GM15510 (cell line): ENCODE results near the gene TFEB.

Experiments
- POLR2A ChIP-seq: IDR thresholded peaks from 3 replicates; pipeline ENCODE4 v1.6.1; 2011; ENCODE audit warnings: borderline replicate concordance; ENCODE audit not compliant: insufficient read length; ENCODE audit errors: extremely low read depth

TFEB gene

DNA sequence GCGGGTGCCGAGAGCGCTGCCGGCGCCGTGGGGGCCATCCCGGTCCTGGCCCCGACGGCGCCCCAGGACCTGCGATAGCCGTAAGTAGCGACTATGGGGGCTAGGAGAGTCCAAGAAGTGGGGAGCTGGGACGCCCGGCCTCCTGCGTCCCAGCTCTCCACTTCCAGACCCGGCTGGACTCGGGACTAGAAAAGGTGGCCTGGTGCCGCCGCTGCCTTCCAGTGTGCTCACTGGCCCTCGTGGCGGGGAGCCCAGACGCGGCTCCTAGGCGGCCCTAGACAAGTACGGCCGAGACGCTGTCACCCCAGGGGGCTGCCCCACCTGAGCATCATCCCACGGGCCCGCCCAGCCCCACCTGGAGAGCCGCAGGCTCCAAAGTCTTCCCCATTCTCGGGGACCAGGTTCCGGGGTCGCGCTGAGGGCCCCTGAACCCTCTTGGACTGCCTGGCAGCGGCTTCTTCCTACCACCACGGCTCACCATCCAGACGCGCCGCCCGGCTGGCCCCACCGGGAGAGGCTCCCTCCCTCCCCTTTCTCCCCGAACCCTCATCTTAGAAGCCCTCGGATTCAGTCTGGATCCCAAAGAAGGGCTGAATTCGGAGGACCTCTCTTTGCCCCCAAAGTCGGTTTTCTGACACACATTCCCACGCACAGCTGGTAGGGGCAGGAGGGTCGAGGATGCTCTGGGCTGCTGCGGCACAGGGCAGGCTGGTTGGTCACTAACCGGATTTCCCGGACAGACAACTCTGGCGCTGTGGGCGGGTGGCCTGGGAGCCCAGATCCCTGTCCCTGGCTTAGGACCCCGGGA, 98.0 kb downstream of the TFEB start:
- no peak for TF ChIP-seq POLR2A

DNA sequence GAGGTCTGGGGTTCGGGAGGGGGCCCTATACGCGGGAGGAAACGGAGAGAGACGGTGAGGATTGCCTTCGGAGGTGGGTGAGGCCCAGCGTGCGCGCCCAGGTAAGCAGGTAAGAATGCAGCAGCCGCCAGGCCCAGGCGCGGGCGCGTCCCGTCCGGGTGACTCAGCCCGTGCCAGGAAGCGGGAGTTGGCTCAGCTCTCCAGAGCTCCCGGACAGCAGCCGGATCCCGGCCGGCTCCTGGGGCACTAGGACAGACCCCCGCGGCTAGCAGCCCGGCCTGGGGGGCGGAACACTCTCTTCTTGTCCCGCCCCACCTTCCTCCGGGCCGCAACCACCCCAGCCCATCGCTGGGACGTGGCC, 98.6 kb downstream of the TFEB start:
- no peak for TF ChIP-seq POLR2A

DNA sequence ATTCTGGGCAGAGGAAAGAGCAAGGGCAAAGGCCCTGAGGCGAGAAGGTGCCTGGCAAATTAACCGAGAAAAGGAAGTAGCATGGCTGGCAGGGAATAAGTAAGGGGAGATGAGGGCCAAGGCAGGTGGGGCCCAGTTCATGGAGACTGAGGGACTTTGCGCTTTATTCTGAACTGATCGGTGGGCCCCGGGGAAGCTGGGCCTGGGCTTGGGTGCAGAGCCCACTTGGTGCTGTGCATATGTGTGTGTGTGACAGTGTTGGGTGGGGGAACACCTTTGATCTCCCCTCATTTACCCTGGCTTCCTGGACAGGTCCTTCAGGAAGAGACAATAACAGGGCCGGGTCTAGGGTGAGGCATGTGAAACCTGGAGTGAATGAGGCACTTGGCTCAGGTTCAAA, 100.0 kb downstream of the TFEB start:
- no peak for TF ChIP-seq POLR2A

DNA sequence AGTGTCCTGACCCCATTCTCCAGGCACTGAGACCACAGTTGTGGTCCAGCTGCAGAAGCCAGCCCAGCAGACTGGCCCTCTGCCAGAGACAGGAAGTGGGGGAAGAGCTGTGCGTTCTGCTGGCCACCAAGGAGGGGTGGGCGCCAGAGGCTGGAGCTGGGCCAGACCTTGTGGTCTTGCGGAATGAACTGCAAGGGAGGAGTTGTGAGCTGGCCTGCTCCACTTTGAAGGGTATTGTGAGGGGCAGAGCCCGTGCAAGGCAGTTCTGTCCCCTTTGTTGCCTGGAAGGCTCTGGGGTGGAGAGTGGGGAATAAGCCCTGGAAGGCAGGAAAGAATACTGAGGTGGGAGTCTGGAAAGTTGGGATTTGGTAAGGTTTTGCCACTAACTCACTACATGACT, 100.8 kb downstream of the TFEB start:
- TF ChIP-seq POLR2A: no peak
